Choroid plexus epithelial cell (primary cell): ENCODE measurements around the gene MGAT4A.

Experiments used
- DNase-seq: peaks from one replicate; pipeline ENCODE4 v3.0.0-alpha.2; 2010; ENCODE audit warnings: low read depth
- H3K4me3 ChIP-seq: 2 replicates; pipeline ENCODE4 v1.5.1; 2011; ENCODE audit warnings: low read depth, mild to moderate bottlenecking, control low read depth, low read length, moderate library complexity
- TF ChIP-seq, protein P1 (sequence below): conservative IDR thresholded peaks from 2 replicates; pipeline ENCODE4 v1.5.1; 2011; ENCODE audit warnings: low read depth, mild to moderate bottlenecking, control low read depth, inconsistent platforms, low read length, moderate library complexity

MGAT4A gene

DNA sequence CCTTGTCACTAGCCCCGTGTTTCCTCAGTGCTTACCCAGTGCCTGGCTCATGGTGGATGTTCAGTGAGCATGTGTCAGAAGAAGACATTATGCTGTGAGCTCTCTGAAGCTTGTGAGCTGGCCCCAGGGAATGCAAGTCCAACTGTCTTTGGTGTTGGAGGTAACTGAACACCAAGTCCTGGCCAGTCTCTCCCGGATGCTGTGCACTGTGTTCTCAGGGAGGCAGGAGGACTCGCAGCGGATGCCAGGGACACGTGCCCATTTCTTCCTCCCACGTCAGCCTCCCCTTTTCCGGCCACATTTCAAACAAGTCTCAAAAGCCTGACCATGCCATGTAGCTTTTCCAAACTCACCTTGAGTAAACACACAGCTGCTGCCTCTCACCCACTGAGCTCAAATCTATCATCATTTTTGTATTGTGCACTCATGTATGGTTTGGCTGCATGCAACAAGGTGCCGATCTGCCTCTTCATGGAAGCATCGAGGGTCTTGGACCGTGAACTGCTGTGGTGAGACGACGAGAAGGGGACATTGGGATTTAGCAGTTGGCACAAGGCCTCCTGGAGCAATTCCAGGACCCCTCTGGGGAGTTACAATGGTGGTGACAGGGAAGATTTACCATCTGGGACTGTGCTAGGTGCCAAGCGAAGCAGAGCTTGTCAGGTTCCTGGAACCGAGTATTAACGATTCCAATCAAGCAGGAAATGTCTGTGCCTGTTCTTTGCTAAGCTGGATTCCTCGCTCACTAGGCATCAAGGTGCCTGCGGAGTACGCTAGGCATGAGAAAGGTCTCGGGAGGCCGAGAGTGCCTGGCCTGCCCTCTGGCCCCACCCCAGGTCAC is 44.4 kb upstream of the MGAT4A start:
- no peak for DNase-seq
- TF ChIP-seq, protein P1, sequence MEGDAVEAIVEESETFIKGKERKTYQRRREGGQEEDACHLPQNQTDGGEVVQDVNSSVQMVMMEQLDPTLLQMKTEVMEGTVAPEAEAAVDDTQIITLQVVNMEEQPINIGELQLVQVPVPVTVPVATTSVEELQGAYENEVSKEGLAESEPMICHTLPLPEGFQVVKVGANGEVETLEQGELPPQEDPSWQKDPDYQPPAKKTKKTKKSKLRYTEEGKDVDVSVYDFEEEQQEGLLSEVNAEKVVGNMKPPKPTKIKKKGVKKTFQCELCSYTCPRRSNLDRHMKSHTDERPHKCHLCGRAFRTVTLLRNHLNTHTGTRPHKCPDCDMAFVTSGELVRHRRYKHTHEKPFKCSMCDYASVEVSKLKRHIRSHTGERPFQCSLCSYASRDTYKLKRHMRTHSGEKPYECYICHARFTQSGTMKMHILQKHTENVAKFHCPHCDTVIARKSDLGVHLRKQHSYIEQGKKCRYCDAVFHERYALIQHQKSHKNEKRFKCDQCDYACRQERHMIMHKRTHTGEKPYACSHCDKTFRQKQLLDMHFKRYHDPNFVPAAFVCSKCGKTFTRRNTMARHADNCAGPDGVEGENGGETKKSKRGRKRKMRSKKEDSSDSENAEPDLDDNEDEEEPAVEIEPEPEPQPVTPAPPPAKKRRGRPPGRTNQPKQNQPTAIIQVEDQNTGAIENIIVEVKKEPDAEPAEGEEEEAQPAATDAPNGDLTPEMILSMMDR = no peak
- no peak overlapping the region for H3K4me3 ChIP-seq

DNA sequence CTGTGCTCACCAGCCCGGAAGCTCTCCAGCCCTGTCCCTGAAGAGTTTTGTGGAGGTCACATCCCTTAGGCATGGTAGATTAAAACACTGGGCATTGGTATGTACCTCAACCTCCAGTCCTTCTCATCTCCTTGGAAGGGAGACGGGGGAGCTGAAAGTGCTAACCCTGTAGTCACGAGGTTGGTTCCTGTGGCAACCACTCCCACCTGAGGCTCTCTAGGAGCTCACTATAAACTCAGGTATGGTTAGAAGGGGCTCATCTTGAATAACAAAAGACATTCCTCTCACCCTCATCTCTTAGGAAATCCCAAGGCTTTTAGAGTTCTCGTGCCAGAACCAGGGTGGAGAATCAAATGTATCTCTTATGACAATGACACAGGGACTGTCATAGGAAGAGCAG is 43.0 kb upstream of the MGAT4A start:
- TF ChIP-seq, protein P1 = no peak
- DNase-seq = no peak

DNA sequence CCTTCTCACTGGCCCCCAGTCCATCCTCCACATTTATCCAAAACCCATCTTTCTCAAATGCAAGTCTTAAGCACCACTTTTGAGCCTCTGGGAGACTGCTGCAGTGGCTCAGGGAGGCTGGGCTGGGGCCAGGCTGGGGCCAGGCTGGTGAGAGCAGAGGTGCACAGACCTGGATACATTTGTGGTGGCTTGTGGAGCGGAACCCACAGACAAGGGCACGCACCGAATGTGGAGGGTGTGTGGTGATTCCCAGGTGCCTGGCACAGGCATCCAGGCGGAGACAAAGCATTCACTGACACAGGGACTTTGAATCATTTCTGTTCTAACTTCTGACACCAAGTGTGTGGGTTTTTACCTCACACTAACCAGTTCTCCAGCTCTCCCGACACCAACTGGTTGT is 42.2 kb upstream of the MGAT4A start:
- TF ChIP-seq, protein P1 = no peak
- no peak overlapping the region for H3K4me3 ChIP-seq
- DNase-seq = no peak

More for the DNA sequence above, 43.0 kb upstream of the MGAT4A start:
- no peak overlapping the region for H3K4me3 ChIP-seq

DNA sequence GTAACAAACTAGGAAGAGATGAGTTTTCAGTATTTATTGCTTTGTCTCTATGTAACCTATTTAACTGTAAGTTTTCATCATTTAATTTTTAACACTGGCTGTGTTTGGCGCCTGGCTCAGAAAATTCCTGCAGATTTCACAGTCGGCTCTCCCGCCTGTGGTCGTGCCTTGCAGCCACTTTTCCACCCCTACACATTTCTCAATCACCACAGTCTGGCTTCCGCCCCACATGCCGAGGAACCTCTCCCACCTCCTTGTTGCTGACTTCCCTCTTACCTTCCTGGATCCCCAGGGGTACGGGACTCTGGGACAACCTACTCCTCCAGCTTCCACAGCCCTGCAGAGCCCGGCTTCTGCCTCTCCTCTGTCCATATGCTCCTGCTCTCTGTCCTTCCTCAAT is 41.6 kb upstream of the MGAT4A start:
- H3K4me3 ChIP-seq = no peak overlapping the region
- TF ChIP-seq, protein P1 = no peak
- no peak for DNase-seq

DNA sequence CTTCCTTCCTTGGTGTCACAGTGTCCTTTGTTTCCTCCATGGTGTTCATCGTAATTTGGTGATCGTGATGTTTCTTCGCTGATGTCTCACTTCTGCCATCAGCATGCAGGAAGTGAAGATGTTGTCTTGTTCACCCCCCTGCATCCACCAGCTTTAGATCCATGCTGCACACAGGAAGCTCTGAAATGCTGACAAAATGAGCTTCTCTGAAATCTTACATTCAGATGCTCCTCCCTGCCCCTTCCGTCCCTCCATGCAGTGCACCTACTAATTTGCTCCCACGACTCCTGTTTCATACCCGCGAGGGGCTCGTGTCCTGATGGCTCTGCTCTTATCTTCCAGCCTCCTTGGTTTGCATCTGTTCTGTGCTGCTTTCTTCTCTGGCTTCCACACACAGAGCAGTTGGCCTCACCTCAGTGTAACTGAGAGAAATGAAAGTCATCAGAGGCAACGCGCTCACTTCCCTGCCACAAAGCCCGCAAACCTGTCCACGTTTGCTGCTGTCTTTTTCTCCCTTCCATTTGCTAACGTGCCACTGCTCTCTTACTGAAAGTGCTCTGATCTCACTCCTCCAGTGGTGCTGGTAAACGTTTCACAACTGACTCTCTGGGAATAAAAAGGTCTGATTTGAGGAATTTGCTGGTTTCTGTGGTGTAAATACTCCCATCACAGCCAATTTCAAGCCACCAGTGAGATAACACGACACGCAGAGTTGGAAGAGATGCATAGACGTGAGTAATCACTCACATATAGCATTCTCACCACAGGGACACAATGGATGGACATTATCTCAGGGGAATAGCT is 41.0 kb upstream of the MGAT4A start:
- TF ChIP-seq, protein P1 = no peak
- DNase-seq = peak; percentile 36
- H3K4me3 ChIP-seq = no peak overlapping the region

DNA sequence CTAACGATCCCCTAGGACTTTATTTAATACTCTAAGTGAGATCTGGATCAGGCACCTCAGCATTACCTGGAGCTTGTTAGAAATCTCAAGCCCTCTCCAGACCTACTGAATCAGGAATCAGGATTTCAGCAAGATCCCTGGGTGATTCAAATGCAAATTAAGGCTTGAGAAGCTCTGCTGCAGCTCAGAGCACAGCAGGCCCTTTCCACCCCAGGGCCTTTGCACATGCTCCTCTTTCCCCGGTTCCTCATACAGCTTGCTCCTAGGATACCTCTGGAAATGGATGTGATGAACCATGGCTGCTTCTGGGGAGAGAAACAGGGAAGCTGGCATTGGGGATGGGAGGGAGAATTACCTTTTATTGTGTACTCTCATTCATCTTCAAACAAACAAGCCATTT is 40.3 kb upstream of the MGAT4A start:
- no peak overlapping the region for H3K4me3 ChIP-seq
- no peak for DNase-seq
- TF ChIP-seq, protein P1 = no peak
